Adrenal gland (tissue), 12 donors: ENCODE results near the gene GNPDA1. TPM values are rescaled to one million over a fixed set of nuclear protein-coding genes. Genes with fewer than 3 reads are reported as not detected.

Experiments
- DNase-seq, 7 donors: peaks; one replicate each; pipeline ENCODE4 v3.0.0-alpha.2; 2019 to 2020
- H3K27ac ChIP-seq, 5 donors: fragments of 200-600 bp; sonication (generic) in 4 of 5; 1 replicate in 3 of 5; 2 replicates in 2 of 5; pipeline versions ENCODE4 v1.5.1 to v1.8.0; 2016 to 2020; ENCODE audit warnings: mild to moderate bottlenecking in 1 of 5
- H3K27me3 ChIP-seq: fragments of 200-600 bp; 2 replicates; pipeline ENCODE4 v1.8.0; 2021
- H3K36me3 ChIP-seq, 2 donors: fragments of 200-600 bp; replicated peaks in 1 of 2; 1 replicate in 1 of 2; 2 replicates in 1 of 2; pipeline versions ENCODE4 v1.5.1 to v1.8.0; 2018 to 2022
- H3K4me1 ChIP-seq, 2 donors: fragments of 200-600 bp; replicated peaks in 1 of 2; 1 replicate in 1 of 2; 2 replicates in 1 of 2; pipeline versions ENCODE4 v1.5.1 to v1.8.0; 2018 to 2021
- H3K4me3 ChIP-seq, 4 donors: fragments of 200-600 bp; sonication (generic) in 3 of 4; one replicate each; pipeline ENCODE4 v1.5.1; 2016 to 2018
- H3K9me3 ChIP-seq, 3 donors: fragments of 200-600 bp; sonication (generic) in 1 of 3; replicated peaks in 1 of 3; 1 replicate in 2 of 3; 2 replicates in 1 of 3; pipeline versions ENCODE4 v1.5.1 to v1.8.0; 2016 to 2021
- CTCF ChIP-seq, 6 experiments: fragments of 450-650 bp in 4 of 6; fragments of 200-600 bp in 2 of 6; sonication (generic) in 1 of 6; IDR thresholded peaks; 1 replicate in 5 of 6; 2 replicates in 1 of 6; pipeline versions ENCODE4 v1.5.1 to v1.8.0; 2016 to 2021; ENCODE audit warnings: antibody characterized with exemption in 6 of 6, mild to moderate bottlenecking in 2 of 6, moderate library complexity in 1 of 6
- POLR2A ChIP-seq, 2 donors: fragments of 450-650 bp; IDR thresholded peaks; one replicate each; pipeline ENCODE4 v1.6.1; 2017; ENCODE audit warnings: antibody characterized with exemption in 2 of 2, mild to moderate bottlenecking in 2 of 2, moderate library complexity in 1 of 2
- WGBS, 4 donors: extraction: QIAGEN DNeasy Blood & Tissue Kit in 2 of 4; methylation state at CpG; one replicate each; pipeline versions ENCODE4 v1.1.5 to v1.1.7; 2013 to 2017; 5-methylcytosine and 5-hydroxymethylcytosine counted together
- intact Hi-C, 2 donors: fragments of 100-400 bp; cut with DNase I; formaldehyde crosslinking; loops; one replicate each; pipeline versions ENCODE4 v1.14.1 to v1.15.0; 2022 to 2023
- polyA plus RNA-seq, 3 donors: library from polyadenylated mRNA; stranded (reverse); fragments of 200-250 nt in 2 of 3; fragments of 350-450 nt in 1 of 3; fragmentation: Illumina TruSeq in 1 of 3; extraction: RNeasy Lipid Tissue Mini Kit (QIAGEN cat#74804) in 1 of 3; gene quantifications; one replicate each; pipeline ENCODE4 v1.2.3, GENCODE V29; 2013 to 2014
- total RNA-seq, 9 donors: library from RNA; depleted of rRNA in 4 of 9; stranded (reverse); fragments of >200 nt in 4 of 9; fragments of 120-200 nt in 1 of 9; fragmentation: NEBNext Ultra II Directional in 1 of 9; extraction: Animal tissue kit (Norgen Biotek cat#: 25700) in 1 of 9; gene quantifications; one replicate each; pipeline versions ENCODE4 v1.1.0 to v1.2.4, GENCODE V29; 2013 to 2023
- donor health status: healthy with polysubstance abuse.
- donor health status: Bipolar disorder and iron deficiency.
- donor health status: DM: yes; HTN: yes; CAD: no.
- donor health status: DM: no; HTN: no; CAD: no.
- donor health status: DM: no; HTN: no; CAD: no.
- donor health status: DM: yes; HTN: yes; CAD: no.

GNPDA1 gene
- total and polyA plus RNA-seq, 12 donors, result 23.3 to 92.8 (median 58.7) TPM

GRCh38 chr5:142006363-142007236 lies 6.2 kb downstream of the GNPDA1 start:
- Histone ChIP-seq H3K4me3 (no peak overlapping the region), H3K36me3 (peaks cover 0 to 47% of the 10 kb centered on the region in 2 donors), H3K4me1 (peaks cover 0 to 11% of the 10 kb centered on the region in 2 donors), H3K27me3 (no peaks in the 10 kb centered on the region), H3K27ac (peak overlapping the region in 2 of 5 donors; percentile 1 to 8), H3K9me3 (no peaks in the 10 kb centered on the region)
- no peak for DNase-seq
- intact Hi-C loops, result loop anchor here in 1 of 2 donors (10.0 kb wide), 1 partner anchor 548 kb away; no protein-coding TSS in a partner anchor
- TF ChIP-seq CTCF (IDR thresholded peaks at IDR 0.05), result no peak
- no peak for TF ChIP-seq POLR2A (IDR thresholded peaks at IDR 0.05)
- 76 to 85% (median 82%) methylated on average over 2 to 3 of the region's 3 CpGs for WGBS, 4 donors

- Histone ChIP-seq H3K4me1 (peaks cover 0 to 10% of the 10 kb centered on the region in 2 donors), H3K27ac (no peak overlapping the region), H3K27me3 (no peaks in the 10 kb centered on the region), H3K4me3 (no peak overlapping the region), H3K36me3 (peaks cover 0 to 71% of the 10 kb centered on the region in 2 donors), H3K9me3 (no peaks in the 10 kb centered on the region)
- no peak for DNase-seq
- intact Hi-C loops, result loop anchor here in 1 of 2 donors (10.0 kb wide), 1 partner anchor 551 kb away; no protein-coding TSS in a partner anchor
- 39 to 74% (median 61%) methylated on average over 2 of the region's 2 CpGs for WGBS, 4 donors
- no peak for TF ChIP-seq CTCF (IDR thresholded peaks at IDR 0.05)
- no peak for TF ChIP-seq POLR2A (IDR thresholded peaks at IDR 0.05)
These were observed 9.5 kb downstream of the GNPDA1 start for GRCh38 chr5:142003266-142003800.

- no peak overlapping the region for H3K4me3 ChIP-seq
- no peak for DNase-seq
- H3K27me3 ChIP-seq, result no peaks in the 10 kb centered on the region
- 76 to 82% (median 80%) methylated on average over 6 of the region's 6 CpGs for WGBS, 4 donors
- H3K4me1 ChIP-seq, result no peaks in the 10 kb centered on the region
- intact Hi-C loops, result loop anchor here in 1 of 2 donors (10.0 kb wide), 1 partner anchor 554 kb away; no protein-coding TSS in a partner anchor
- TF ChIP-seq POLR2A (IDR thresholded peaks at IDR 0.05) (no peak), CTCF (IDR thresholded peaks at IDR 0.05) (peak in 4 of 6 experiments; percentile 5 to 35 (median 22))
- peaks cover 0 to 73% of the 10 kb centered on the region in 2 donors for H3K36me3 ChIP-seq
- no peak overlapping the region for H3K27ac ChIP-seq
- H3K9me3 ChIP-seq, result no peaks in the 10 kb centered on the region
These were observed 11.9 kb downstream of the GNPDA1 start for GRCh38 chr5:142000704-142001484.

GRCh38 chr5:142000173-142000572 lies 12.7 kb downstream of the GNPDA1 start:
- H3K4me1 ChIP-seq, result no peaks in the 10 kb centered on the region
- WGBS, 4 donors, result 49 to 64% (median 56%) methylated on average over 1 of the region's 1 CpG
- intact Hi-C loops, result loop anchor here in 1 of 2 donors (10.0 kb wide), 1 partner anchor 555 kb away; no protein-coding TSS in a partner anchor
- no peak overlapping the region for H3K4me3 ChIP-seq
- no peaks in the 10 kb centered on the region for H3K27me3 ChIP-seq
- H3K9me3 ChIP-seq, result no peaks in the 10 kb centered on the region
- no peak for DNase-seq
- peaks cover 0 to 69% of the 10 kb centered on the region in 2 donors for H3K36me3 ChIP-seq
- no peak for TF ChIP-seq POLR2A (IDR thresholded peaks at IDR 0.05)
- no peak for TF ChIP-seq CTCF (IDR thresholded peaks at IDR 0.05)
- H3K27ac ChIP-seq, result no peak overlapping the region
